HT-29 (cell line): ENCODE data around the gene INO80. TPM values are rescaled to one million over a fixed set of nuclear protein-coding genes. Genes with fewer than 3 reads are reported as not detected.

ENCODE experiments used
- DNase-seq: peaks from one replicate; pipeline ENCODE4 v3.0.0-alpha.2; 2015; ENCODE audit warnings: low spot score
- total RNA-seq: library from RNA; depleted of rRNA; stranded (reverse); fragments of >200 nt; shearing (Covaris generic); gene quantifications from 2 replicates; pipeline ENCODE4 v1.2.3, GENCODE V29; 2014

Gene INO80
- total RNA-seq, 1 experiment from 2014 or later, result 66.9 TPM

GRCh38 chr15:41001524-41002214 is 114.4 kb downstream of the INO80 start:
- peak; percentile 76 for DNase-seq

- no peak for DNase-seq
Measured at GRCh38 chr15:40999190-40999589, 116.9 kb downstream of the INO80 start.

GRCh38 chr15:40995656-40996055 is 120.4 kb downstream of the INO80 start:
- DNase-seq, result no peak

- no peak for DNase-seq
Measured at GRCh38 chr15:40992825-40993224, 123.3 kb downstream of the INO80 start.

GRCh38 chr15:40992241-40992741 is 123.8 kb downstream of the INO80 start:
- no peak for DNase-seq

- no peak for DNase-seq
Measured at GRCh38 chr15:40991355-40991754, 124.7 kb downstream of the INO80 start.

GRCh38 chr15:40990789-40991188 is 125.3 kb downstream of the INO80 start:
- no peak for DNase-seq

GRCh38 chr15:40990080-40990479 is 126.0 kb downstream of the INO80 start:
- DNase-seq, result no peak

- no peak for DNase-seq
Measured at GRCh38 chr15:40988156-40988555, 127.9 kb downstream of the INO80 start.

- DNase-seq, result no peak
Measured at GRCh38 chr15:40986820-40987219, 129.3 kb downstream of the INO80 start.

GRCh38 chr15:40985541-40986330 is 130.3 kb downstream of the INO80 start:
- no peak for DNase-seq

GRCh38 chr15:40984964-40985363 is 131.1 kb downstream of the INO80 start:
- DNase-seq, result no peak

- no peak for DNase-seq
Measured at GRCh38 chr15:40984406-40984805, 131.7 kb downstream of the INO80 start.

- DNase-seq, result no peak
Measured at GRCh38 chr15:40982855-40983254, 133.2 kb downstream of the INO80 start.

- no peak for DNase-seq
Measured at GRCh38 chr15:40981186-40981585, 134.9 kb downstream of the INO80 start.

GRCh38 chr15:40978562-40978961 is 137.5 kb downstream of the INO80 start:
- no peak for DNase-seq

GRCh38 chr15:40978141-40978540 is 137.9 kb downstream of the INO80 start:
- DNase-seq, result no peak

- no peak for DNase-seq
Measured at GRCh38 chr15:40976819-40977218, 139.3 kb downstream of the INO80 start.

GRCh38 chr15:40974879-40975278 is 141.2 kb downstream of the INO80 start:
- DNase-seq, result no peak

GRCh38 chr15:40969363-40969762 is 146.7 kb downstream of the INO80 start:
- DNase-seq, result no peak

GRCh38 chr15:40968290-40969085 is 147.6 kb downstream of the INO80 start:
- DNase-seq, result no peak

- DNase-seq, result no peak
Measured at GRCh38 chr15:40964634-40965033, 151.4 kb downstream of the INO80 start.
